Erythroblast (primary cell): ENCODE data around the gene C19orf25.

Experiments
- GATA1 ChIP-seq: IDR thresholded peaks from 2 replicates; pipeline ENCODE4 v1.6.1; 2011; ENCODE audit warnings: low read depth, mild to moderate bottlenecking, control low read depth, low read length, moderate library complexity
- POLR2A ChIP-seq: IDR thresholded peaks from 2 replicates; pipeline ENCODE4 v1.6.1; 2011; ENCODE audit warnings: mild to moderate bottlenecking, low read length

- TF ChIP-seq POLR2A: no peak
- no peak for TF ChIP-seq GATA1
These were observed 12.8 kb upstream of the C19orf25 start for GRCh38 chr19:1491849-1492170.
